Hepatocyte (in vitro differentiated cells): ENCODE measurements around the gene CBR4. TPM values are rescaled to one million over a fixed set of nuclear protein-coding genes. Genes with fewer than 3 reads are reported as not detected.

Experiments
- DNase-seq: peaks from one replicate; pipeline ENCODE4 v3.0.0-alpha.2; 2016; ENCODE audit warnings: low spot score
- H2AFZ ChIP-seq: fragments of 200-600 bp; sonication (generic); 2 replicates; pipeline ENCODE4 v1.6.0; 2016; ENCODE audit warnings: antibody characterized with exemption, mild to moderate bottlenecking
- H3K27ac ChIP-seq: fragments of 200-600 bp; sonication (generic); 2 replicates; pipeline ENCODE4 v1.5.1; 2016; ENCODE audit warnings: mild to moderate bottlenecking
- H3K27me3 ChIP-seq: fragments of 200-600 bp; sonication (generic); 2 replicates; pipeline ENCODE4 v1.6.1; 2016
- H3K36me3 ChIP-seq: fragments of 200-600 bp; sonication (generic); replicated peaks from 2 replicates; pipeline ENCODE4 v1.5.1; 2016; ENCODE audit warnings: low read depth; ENCODE audit not compliant: insufficient read depth
- H3K4me1 ChIP-seq: fragments of 200-600 bp; sonication (generic); 2 replicates; pipeline ENCODE4 v1.5.1; 2016; ENCODE audit warnings: mild to moderate bottlenecking, moderate library complexity; ENCODE audit not compliant: insufficient read depth
- H3K4me2 ChIP-seq: fragments of 200-600 bp; sonication (generic); 2 replicates; pipeline ENCODE4 v1.6.0; 2016
- H3K4me3 ChIP-seq: fragments of 200-600 bp; sonication (generic); 2 replicates; pipeline ENCODE4 v1.5.1; 2016; ENCODE audit warnings: mild to moderate bottlenecking
- H3K79me2 ChIP-seq: fragments of 200-600 bp; sonication (generic); 2 replicates; pipeline ENCODE4 v1.6.0; 2017; ENCODE audit warnings: mild to moderate bottlenecking
- H3K9me2 ChIP-seq: fragments of 200-600 bp; sonication (generic); replicated peaks from 2 replicates; pipeline ENCODE4 v1.6.0; 2017; ENCODE audit warnings: mild to moderate bottlenecking; ENCODE audit not compliant: insufficient read depth
- H3K9me3 ChIP-seq: fragments of 200-600 bp; sonication (generic); 2 replicates; pipeline ENCODE4 v1.5.1; 2016; ENCODE audit warnings: low read depth, mild to moderate bottlenecking
- H4K20me1 ChIP-seq: fragments of 200-600 bp; sonication (generic); 2 replicates; pipeline ENCODE4 v1.6.0; 2016; ENCODE audit warnings: mild to moderate bottlenecking; ENCODE audit not compliant: insufficient read depth, poor library complexity, severe bottlenecking
- EZH2 ChIP-seq: fragments of 200-600 bp; sonication (generic); IDR thresholded peaks from 2 replicates; pipeline ENCODE4 v1.6.1; 2016; ENCODE audit warnings: antibody characterized with exemption, mild to moderate bottlenecking, borderline replicate concordance
- EZH2phosphoT487 ChIP-seq: fragments of 200-600 bp; sonication (generic); IDR thresholded peaks from one replicate; pipeline ENCODE4 v1.6.1; 2018; ENCODE audit warnings: antibody characterized with exemption, mild to moderate bottlenecking, low read depth, moderate library complexity; ENCODE audit not compliant: unreplicated experiment, severe bottlenecking
- WGBS: methylation state at CpG from one replicate; pipeline ENCODE4 v1.1.6; 2016; ENCODE audit warnings: low lambda C conversion rate; ENCODE audit errors: missing lambda C conversion rate; 5-methylcytosine and 5-hydroxymethylcytosine counted together
- polyA plus RNA-seq: library from polyadenylated mRNA; unstranded; fragments of >200 nt; fragmentation: Nextera tagmentation; extraction: Ambion mirVana; gene quantifications from 2 replicates; pipeline ENCODE4 v1.2.1, GENCODE V29; 2016
- total RNA-seq: library from RNA; depleted of rRNA; stranded (reverse); fragments of >200 nt; gene quantifications from 2 replicates; pipeline ENCODE4 v1.2.3, GENCODE V29; 2014
- TF ChIP-seq, protein P1 (sequence below): fragments of 200-600 bp; sonication (generic); IDR thresholded peaks from 2 replicates; pipeline ENCODE4 v1.5.1; 2016; ENCODE audit warnings: antibody characterized with exemption, mild to moderate bottlenecking; ENCODE audit not compliant: poor library complexity

The CBR4 gene
- total and polyA plus RNA-seq, 2 experiments from 2014 or later = 18.5 to 26.9 TPM

DNA sequence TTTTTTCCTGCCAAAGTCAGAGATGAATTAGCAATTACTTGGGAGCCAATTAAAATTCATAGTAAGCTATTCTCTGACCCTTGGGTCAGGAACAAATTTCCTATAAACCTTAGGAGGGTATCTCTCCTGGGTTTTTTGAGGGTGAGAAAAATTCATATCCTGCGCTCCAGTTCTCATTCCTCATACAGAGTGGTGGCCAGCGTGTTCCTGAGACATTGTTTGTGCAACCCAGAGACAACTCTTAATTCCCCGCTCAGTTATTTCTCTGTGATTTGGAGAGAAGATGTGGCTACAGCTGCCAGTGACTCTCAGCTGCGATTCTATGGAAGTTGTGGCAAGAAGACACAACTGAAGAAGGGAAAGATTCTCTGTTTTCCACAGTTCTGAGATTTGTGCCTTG lies 37.9 kb upstream of the CBR4 start:
- Histone ChIP-seq H3K36me3 (no peaks in the 10 kb centered on the region), H4K20me1 (no peaks in the 10 kb centered on the region), H3K4me3 (no peak overlapping the region), H3K27ac (no peak overlapping the region), H3K4me1 (peaks cover 9% of the 10 kb centered on the region), H2AFZ (no peak overlapping the region), H3K27me3 (no peaks in the 10 kb centered on the region), H3K9me3 (no peaks in the 10 kb centered on the region), H3K4me2 (no peak overlapping the region), H3K79me2 (no peaks in the 10 kb centered on the region), H3K9me2 (no peaks in the 10 kb centered on the region)
- DNase-seq = no peak
- 90% methylated on average over 4 of the region's 4 CpGs for WGBS
- TF ChIP-seq EZH2phosphoT487 (no peak), EZH2 (no peak)
- TF ChIP-seq, protein P1, sequence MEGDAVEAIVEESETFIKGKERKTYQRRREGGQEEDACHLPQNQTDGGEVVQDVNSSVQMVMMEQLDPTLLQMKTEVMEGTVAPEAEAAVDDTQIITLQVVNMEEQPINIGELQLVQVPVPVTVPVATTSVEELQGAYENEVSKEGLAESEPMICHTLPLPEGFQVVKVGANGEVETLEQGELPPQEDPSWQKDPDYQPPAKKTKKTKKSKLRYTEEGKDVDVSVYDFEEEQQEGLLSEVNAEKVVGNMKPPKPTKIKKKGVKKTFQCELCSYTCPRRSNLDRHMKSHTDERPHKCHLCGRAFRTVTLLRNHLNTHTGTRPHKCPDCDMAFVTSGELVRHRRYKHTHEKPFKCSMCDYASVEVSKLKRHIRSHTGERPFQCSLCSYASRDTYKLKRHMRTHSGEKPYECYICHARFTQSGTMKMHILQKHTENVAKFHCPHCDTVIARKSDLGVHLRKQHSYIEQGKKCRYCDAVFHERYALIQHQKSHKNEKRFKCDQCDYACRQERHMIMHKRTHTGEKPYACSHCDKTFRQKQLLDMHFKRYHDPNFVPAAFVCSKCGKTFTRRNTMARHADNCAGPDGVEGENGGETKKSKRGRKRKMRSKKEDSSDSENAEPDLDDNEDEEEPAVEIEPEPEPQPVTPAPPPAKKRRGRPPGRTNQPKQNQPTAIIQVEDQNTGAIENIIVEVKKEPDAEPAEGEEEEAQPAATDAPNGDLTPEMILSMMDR = no peak

- no peaks in the 10 kb centered on the region for H3K27me3 ChIP-seq
- 70% methylated on average over 15 of the region's 15 CpGs for WGBS
- H4K20me1 ChIP-seq = no peaks in the 10 kb centered on the region
- H3K27ac ChIP-seq = no peak overlapping the region
- no peaks in the 10 kb centered on the region for H3K36me3 ChIP-seq
- no peak overlapping the region for H2AFZ ChIP-seq
- TF ChIP-seq, protein P1 = no peak
- TF ChIP-seq EZH2 (no peak), EZH2phosphoT487 (no peak)
- H3K4me3 ChIP-seq = no peak overlapping the region
- no peak for DNase-seq
- H3K4me2 ChIP-seq = no peak overlapping the region
- H3K4me1 ChIP-seq = peaks cover 9% of the 10 kb centered on the region
- no peaks in the 10 kb centered on the region for H3K9me2 ChIP-seq
- no peaks in the 10 kb centered on the region for H3K79me2 ChIP-seq
- no peaks in the 10 kb centered on the region for H3K9me3 ChIP-seq
Observed at GRCh38 chr4:169045862-169046584, 36.0 kb upstream of the CBR4 start.

- 96% methylated on average over 5 of the region's 5 CpGs for WGBS
- no peaks in the 10 kb centered on the region for H3K36me3 ChIP-seq
- TF ChIP-seq EZH2 (no peak), EZH2phosphoT487 (no peak)
- TF ChIP-seq, protein P1 = no peak
Observed at GRCh38 chr4:169044714-169045447, 34.8 kb upstream of the CBR4 start.

More at GRCh38 chr4:169044714-169045447, 34.8 kb upstream of the CBR4 start:
- Histone ChIP-seq H2AFZ (no peak overlapping the region), H3K27me3 (no peaks in the 10 kb centered on the region), H3K4me1 (peaks cover 6% of the 10 kb centered on the region), H3K9me3 (no peaks in the 10 kb centered on the region), H3K9me2 (no peaks in the 10 kb centered on the region), H3K4me2 (no peak overlapping the region), H3K27ac (no peak overlapping the region), H3K79me2 (no peaks in the 10 kb centered on the region), H4K20me1 (no peaks in the 10 kb centered on the region), H3K4me3 (no peak overlapping the region)
- no peak for DNase-seq
